AG04449 (cell line): ENCODE data around the gene CXCL14.
"Not testable (repeated sequence)": the region's sequence is repeated elsewhere in the genome, so short reads cannot be mapped to it uniquely, and the experiment has no call there.

Experiments used
- CTCF ChIA-PET: fragments of 350-600 bp; formaldehyde crosslinking; extraction: SDS; loops from one replicate; lab custom pipeline; 2021; ENCODE audit warnings: antibody characterized with exemption; lab: Yijun Ruan, JAX
- POLR2A ChIA-PET: fragments of 400-600, 350-600 bp; formaldehyde crosslinking; extraction: SDS; loops from one replicate; lab custom pipeline; 2020; ENCODE audit warnings: antibody characterized with exemption, inconsistent platforms; lab: Yijun Ruan, JAX
- DNase-seq: peaks from one replicate; pipeline ENCODE4 v3.0.0-alpha.2; 2010; ENCODE audit warnings: low read depth, low spot score
- H3K4me3 ChIP-seq: 2 replicates; pipeline ENCODE4 v1.5.1; 2011; ENCODE audit warnings: low read depth, mild to moderate bottlenecking, control low read depth, low read length
- TF ChIP-seq, protein P1 (sequence below): IDR thresholded peaks from one replicate; pipeline ENCODE4 v1.5.1; 2011; ENCODE audit warnings: mild to moderate bottlenecking, moderate library complexity, low read length, control low read depth, inconsistent platforms; ENCODE audit not compliant: insufficient read depth; ENCODE audit errors: missing control alignments

Gene CXCL14

DNA sequence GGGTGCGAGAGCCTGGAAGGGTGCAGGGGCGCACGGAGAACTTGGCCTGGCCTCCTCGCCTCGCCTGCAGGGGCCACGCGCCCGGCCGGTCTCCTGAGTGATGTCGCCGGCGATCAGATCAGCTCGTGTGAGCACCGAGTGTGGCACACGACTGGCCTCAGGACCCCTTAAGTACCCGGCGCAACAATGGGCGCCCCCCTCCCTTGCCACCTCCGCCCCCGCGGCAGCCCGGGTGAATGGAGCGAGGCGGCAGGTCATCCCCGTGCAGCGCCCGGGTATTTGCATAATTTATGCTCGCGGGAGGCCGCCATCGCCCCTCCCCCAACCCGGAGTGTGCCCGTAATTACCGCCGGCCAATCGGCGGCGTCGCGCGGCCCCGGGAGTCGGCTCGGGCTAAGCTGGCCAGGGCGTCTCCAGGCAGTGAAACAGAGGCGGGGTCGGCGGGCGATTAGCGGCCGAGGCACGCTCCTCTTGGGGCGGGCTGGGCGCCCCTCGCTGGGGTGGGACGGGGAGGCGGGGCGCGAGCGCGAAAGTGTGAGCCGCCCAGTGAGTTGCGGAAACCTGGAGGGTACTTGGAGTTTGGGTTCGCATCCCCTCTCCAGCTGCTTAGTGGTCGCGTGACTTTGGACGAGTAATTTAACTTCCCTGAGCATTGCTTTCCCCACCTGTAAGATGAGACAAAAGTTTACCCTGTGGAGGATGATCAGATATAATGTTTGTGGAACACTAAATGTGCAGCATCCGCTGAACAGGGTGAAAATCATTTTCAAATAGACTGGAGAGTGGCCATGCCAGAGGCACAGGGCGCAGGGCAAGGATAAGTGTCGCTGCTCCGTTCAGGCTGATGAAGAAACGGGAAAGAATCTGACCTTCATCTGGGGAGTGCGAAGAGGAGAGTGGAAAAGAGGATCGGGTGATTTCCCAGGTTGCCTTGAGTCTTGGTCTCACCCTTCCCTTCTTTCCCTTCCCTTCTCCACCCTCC is 42.7 kb downstream of the CXCL14 start, which contains the start of gene NEUROG1:
TSS of gene NEUROG1 (minus strand) at position 145 of the 982 bp plus-strand sequence. CDS start 274 bp downstream, outside the sequence.
- H3K4me3 ChIP-seq = no peak within 1 kb of the TSS
- TF ChIP-seq, protein P1, sequence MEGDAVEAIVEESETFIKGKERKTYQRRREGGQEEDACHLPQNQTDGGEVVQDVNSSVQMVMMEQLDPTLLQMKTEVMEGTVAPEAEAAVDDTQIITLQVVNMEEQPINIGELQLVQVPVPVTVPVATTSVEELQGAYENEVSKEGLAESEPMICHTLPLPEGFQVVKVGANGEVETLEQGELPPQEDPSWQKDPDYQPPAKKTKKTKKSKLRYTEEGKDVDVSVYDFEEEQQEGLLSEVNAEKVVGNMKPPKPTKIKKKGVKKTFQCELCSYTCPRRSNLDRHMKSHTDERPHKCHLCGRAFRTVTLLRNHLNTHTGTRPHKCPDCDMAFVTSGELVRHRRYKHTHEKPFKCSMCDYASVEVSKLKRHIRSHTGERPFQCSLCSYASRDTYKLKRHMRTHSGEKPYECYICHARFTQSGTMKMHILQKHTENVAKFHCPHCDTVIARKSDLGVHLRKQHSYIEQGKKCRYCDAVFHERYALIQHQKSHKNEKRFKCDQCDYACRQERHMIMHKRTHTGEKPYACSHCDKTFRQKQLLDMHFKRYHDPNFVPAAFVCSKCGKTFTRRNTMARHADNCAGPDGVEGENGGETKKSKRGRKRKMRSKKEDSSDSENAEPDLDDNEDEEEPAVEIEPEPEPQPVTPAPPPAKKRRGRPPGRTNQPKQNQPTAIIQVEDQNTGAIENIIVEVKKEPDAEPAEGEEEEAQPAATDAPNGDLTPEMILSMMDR = no peak
- ChIA-PET POLR2A (no interaction called here), CTCF (interaction anchor here (2.3 to 5.1 kb wide), 2 partner anchors 17 to 71 kb away, joined by 14 to 39 read pairs; no protein-coding TSS in a partner anchor)
- DNase-seq = no peak

DNA sequence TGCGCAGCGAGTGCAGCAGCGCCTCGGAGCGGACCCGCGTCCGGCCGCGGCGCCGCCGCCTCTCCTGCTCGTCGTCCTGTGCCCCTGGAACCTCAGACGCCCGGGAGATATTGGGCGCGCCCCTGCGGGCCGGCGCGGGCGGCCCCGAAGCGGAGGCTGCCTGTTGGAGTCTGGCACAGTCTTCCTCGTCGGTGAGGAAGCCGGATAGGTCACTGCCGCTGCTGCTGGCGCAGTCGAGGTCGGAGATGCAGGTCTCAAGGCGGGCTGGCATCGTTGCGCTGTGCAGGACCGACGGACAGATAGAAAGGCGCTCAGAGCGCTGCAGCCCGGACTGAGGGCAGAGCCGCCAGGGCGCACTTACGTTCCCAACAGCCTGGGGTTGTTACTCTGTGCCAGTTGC is 43.4 kb downstream of the CXCL14 start:
- no peak overlapping the region for H3K4me3 ChIP-seq
- ChIA-PET CTCF (interaction anchor here (0.6 to 5.1 kb wide), 2 partner anchors 15 to 18 kb away, joined by 3 to 39 read pairs; no protein-coding TSS in a partner anchor), POLR2A (no interaction called here)
- DNase-seq = no peak
- TF ChIP-seq, protein P1 = no peak

DNA sequence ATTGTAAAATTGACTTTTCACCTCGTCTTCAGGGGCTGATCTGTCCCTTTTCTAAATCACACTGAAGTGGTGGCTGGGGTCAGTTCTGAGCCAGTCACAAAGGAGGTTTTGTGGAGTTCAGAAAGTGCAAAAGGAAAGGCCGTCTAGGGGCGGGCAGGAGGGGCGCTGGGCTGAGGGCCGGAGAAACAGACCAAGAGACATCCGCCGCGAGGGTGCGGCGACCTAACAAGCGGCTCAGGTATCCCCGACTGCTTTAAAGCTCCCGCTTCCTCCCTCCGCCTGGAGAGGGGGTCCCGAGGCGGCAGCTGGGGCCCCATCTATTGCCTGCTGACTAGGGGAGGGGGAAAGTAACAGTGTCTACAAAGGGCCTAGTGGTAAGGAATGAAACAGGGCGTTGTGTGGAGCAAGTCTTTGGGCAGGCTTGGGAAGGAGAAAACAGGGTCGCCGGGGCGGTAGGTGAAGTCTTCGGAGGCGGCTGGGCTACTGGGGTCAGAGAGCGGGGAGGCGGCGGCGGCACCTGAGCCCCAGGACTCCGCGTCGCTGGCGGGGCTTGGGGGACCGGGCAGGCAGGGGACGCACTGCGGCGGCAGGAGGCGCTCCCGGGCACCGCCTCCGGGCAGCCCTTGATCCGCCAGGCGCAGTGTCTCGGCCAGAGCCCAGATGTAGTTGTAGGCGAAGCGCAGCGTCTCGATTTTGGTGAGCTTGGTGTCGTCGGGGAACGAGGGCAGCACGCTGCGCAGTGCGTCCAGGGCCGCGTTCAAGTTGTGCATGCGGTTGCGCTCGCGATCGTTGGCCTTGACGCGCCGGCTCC is 44.0 kb downstream of the CXCL14 start:
- TF ChIP-seq, protein P1 = no peak
- ChIA-PET CTCF (interaction anchor here (0.6 to 5.1 kb wide), 3 partner anchors 15 to 69 kb away, joined by 3 to 39 read pairs (median 4); no protein-coding TSS in a partner anchor), POLR2A (no interaction called here)
- DNase-seq = no peak
- no peak overlapping the region for H3K4me3 ChIP-seq

GRCh38 chr5:135533794-135534193 is 45.0 kb downstream of the CXCL14 start:
- POLR2A ChIA-PET = no interaction called here

DNA sequence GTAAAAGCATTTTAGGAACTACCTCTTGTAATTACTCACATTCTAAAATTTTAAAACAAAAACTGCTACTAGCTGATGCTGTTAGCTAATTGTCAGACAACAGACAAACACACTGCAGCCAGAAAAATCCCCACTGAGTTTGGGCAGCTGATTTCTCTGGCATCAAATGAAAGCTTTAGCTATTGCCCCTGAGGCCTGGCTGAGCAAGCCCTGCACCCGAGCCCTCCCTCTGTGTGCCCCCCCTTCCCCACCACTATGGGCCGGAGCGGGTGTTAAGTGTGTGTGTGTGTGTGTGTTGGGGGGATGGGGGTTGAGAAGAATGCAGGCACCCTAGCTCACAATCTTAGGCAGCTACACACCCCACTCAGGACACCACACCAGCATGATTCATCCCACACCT is 45.5 kb downstream of the CXCL14 start:
- TF ChIP-seq, protein P1 = no peak
- ChIA-PET CTCF (interaction anchor here (0.7 to 5.1 kb wide), 8 partner anchors 9 to 69 kb away, joined by 3 to 39 read pairs (median 3); no protein-coding TSS in a partner anchor), POLR2A (no interaction called here)
- no peak for DNase-seq
- no peak overlapping the region for H3K4me3 ChIP-seq

More at GRCh38 chr5:135533794-135534193, 45.0 kb downstream of the CXCL14 start:
- CTCF ChIA-PET = interaction anchor here (0.7 to 5.1 kb wide), 7 partner anchors 9 to 69 kb away, joined by 3 to 39 read pairs (median 3); no protein-coding TSS in a partner anchor
- no peak overlapping the region for H3K4me3 ChIP-seq
- TF ChIP-seq, protein P1 = no peak
- DNase-seq = no peak

DNA sequence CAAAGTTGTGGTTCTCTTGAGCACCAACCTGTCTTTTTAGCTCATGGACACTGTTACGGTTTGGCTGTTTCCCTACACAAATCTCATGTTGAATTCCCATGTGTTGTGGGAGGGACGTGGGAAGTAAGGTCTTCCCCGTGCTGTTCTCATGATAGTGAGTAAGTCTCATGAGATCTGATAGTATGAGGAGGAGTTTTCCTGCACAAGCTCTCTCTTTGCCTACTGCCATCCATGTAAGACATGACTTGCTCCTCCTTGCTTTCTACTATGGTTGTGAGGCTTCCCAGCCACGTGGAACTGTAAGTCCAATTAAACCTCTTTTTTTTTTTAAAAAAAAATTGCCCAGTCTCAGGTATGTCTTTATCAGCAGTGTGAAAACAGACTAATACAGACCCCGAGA is 49.2 kb downstream of the CXCL14 start:
- CTCF ChIA-PET = interaction anchor here (2.5 to 3.4 kb wide), 2 partner anchors 22 to 64 kb away, joined by 11 to 25 read pairs; no protein-coding TSS in a partner anchor
- DNase-seq, POLR2A ChIA-PET: not testable (repeated sequence)

More for the DNA sequence above, 49.2 kb downstream of the CXCL14 start:
- H3K4me3 ChIP-seq = not testable (repeated sequence)
